Endothelial cell of umbilical vein (primary cell): ENCODE measurements around the gene PRAC2. TPM values are rescaled to one million over a fixed set of nuclear protein-coding genes. Genes with fewer than 3 reads are reported as not detected.

Experiments
- BruUV-seq: library from RNA; stranded (reverse); fragments of 400-500 nt; replicated peaks from 2 replicates; lab custom pipeline; 2021; lab: Mats Ljungman, UMichigan
- CTCF ChIA-PET: fragments of 300-600, 350-600 bp; sonication (Branson Sonifier 250); formaldehyde crosslinking; loops from one replicate; lab custom pipeline; 2021; ENCODE audit warnings: antibody characterized with exemption, inconsistent platforms; lab: Charles Lee
- POLR2A ChIA-PET: fragments of 300-600, 350-600 bp; sonication (Branson Sonifier 250); formaldehyde crosslinking; loops from one replicate; lab custom pipeline; 2021; ENCODE audit warnings: antibody characterized with exemption, inconsistent platforms; lab: Charles Lee
- DNase-seq: peaks from one replicate; pipeline ENCODE4 v3.0.0-alpha.2; 2011; ENCODE audit warnings: low read depth, low spot score
- FAIRE-seq: peaks from 2 replicates; lab custom pipeline; 2011; peaks lifted over from hg19 to GRCh38; lab: Jason Lieb, UNC
- H2AFZ ChIP-seq: 2 replicates; pipeline ENCODE4 v1.6.0; 2012; ENCODE audit warnings: low read depth, low read length, control low read depth, inconsistent platforms
- H3K27ac ChIP-seq: 2 replicates; pipeline ENCODE4 v1.5.1; 2011; ENCODE audit warnings: low read depth, mild to moderate bottlenecking, control low read depth, low read length, moderate library complexity; ENCODE audit not compliant: insufficient read depth
- H3K27me3 ChIP-seq, 2 experiments: 2 replicates each; pipeline versions ENCODE4 v1.6.0 to v1.6.1; 2011; ENCODE audit warnings: low read length in 2 of 2, mixed read lengths in 1 of 2; ENCODE audit not compliant: control insufficient read depth in 2 of 2, insufficient read depth in 2 of 2
- H3K36me3 ChIP-seq, 2 experiments: 2 replicates in 1 of 2; 3 replicates in 1 of 2; pipeline ENCODE4 v1.5.1; 2011; ENCODE audit warnings: low read length in 2 of 2, mild to moderate bottlenecking in 1 of 2, moderate library complexity in 1 of 2; ENCODE audit not compliant: control insufficient read depth in 2 of 2, insufficient read depth in 2 of 2; ENCODE audit errors: extremely low read depth in 1 of 2
- H3K4me1 ChIP-seq: 3 replicates; pipeline ENCODE4 v1.5.1; 2011; ENCODE audit warnings: mild to moderate bottlenecking, low read length; ENCODE audit not compliant: control insufficient read depth, insufficient read depth; ENCODE audit errors: extremely low read depth
- H3K4me2 ChIP-seq: 2 replicates; pipeline ENCODE4 v1.6.1; 2011; ENCODE audit warnings: low read length, control low read depth, mixed read lengths; ENCODE audit not compliant: insufficient read depth
- H3K4me3 ChIP-seq, 3 experiments: fragments of 200-600 bp in 1 of 3; sonication (generic), shearing (Covaris generic) in 1 of 3; replicated peaks in 1 of 3; 2 replicates each; pipeline ENCODE4 v1.5.1; 2011 to 2016; ENCODE audit warnings: control low read depth in 3 of 3, low read length in 3 of 3, mild to moderate bottlenecking in 2 of 3, inconsistent platforms in 1 of 3, low read depth in 1 of 3, moderate library complexity in 1 of 3; ENCODE audit not compliant: insufficient read depth in 1 of 3
- H3K79me2 ChIP-seq: 2 replicates; pipeline ENCODE4 v1.6.0; 2012; ENCODE audit warnings: low read length, inconsistent platforms; ENCODE audit not compliant: control insufficient read depth, insufficient read depth
- H3K9ac ChIP-seq: replicated peaks from 2 replicates; pipeline ENCODE3; 2011; ENCODE audit warnings: low read length, control low read depth; ENCODE audit not compliant: insufficient read depth; ENCODE audit errors: extremely low read depth
- H3K9me1 ChIP-seq: replicated peaks from 3 replicates; pipeline ENCODE4 v1.6.0; 2011; ENCODE audit warnings: mild to moderate bottlenecking, low read length; ENCODE audit not compliant: control insufficient read depth, insufficient read depth; ENCODE audit errors: extremely low read depth
- H3K9me3 ChIP-seq: replicated peaks from 2 replicates; pipeline ENCODE4 v1.5.1; 2012; ENCODE audit warnings: low read length, inconsistent platforms; ENCODE audit not compliant: control insufficient read depth, insufficient read depth
- H4K20me1 ChIP-seq: replicated peaks from 2 replicates; pipeline ENCODE3; 2011; ENCODE audit warnings: mild to moderate bottlenecking, low read length; ENCODE audit not compliant: control insufficient read depth, insufficient read depth; ENCODE audit errors: extremely low read depth
- CTCF ChIP-seq, 2 donors: IDR thresholded peaks; 1 replicate in 1 of 2; 2 replicates in 1 of 2; pipeline ENCODE4 v1.5.1; 2011; ENCODE audit warnings: low read length in 2 of 2, mild to moderate bottlenecking in 2 of 2, moderate library complexity in 2 of 2, control low read depth in 1 of 2, inconsistent platforms in 1 of 2, low read depth in 1 of 2; ENCODE audit not compliant: insufficient read depth in 1 of 2; ENCODE audit errors: extremely low read depth in 1 of 2
- EZH2 ChIP-seq: IDR thresholded peaks from 2 replicates; pipeline ENCODE4 v1.6.1; 2012; ENCODE audit warnings: borderline replicate concordance, low read depth, mild to moderate bottlenecking, moderate library complexity, low read length, inconsistent platforms; ENCODE audit not compliant: severe bottlenecking
- JUN ChIP-seq: IDR thresholded peaks from 2 replicates; pipeline ENCODE4 v1.6.1; 2011; ENCODE audit warnings: borderline replicate concordance, low read depth; ENCODE audit not compliant: insufficient read length, insufficient read depth
- POLR2A ChIP-seq: IDR thresholded peaks from 2 replicates; pipeline ENCODE4 v1.6.1; 2012; ENCODE audit warnings: low read depth, mild to moderate bottlenecking, control low read depth, low read length
- POLR2AphosphoS5 ChIP-seq: IDR thresholded peaks from 2 replicates; pipeline ENCODE4 v1.6.1; 2012; ENCODE audit warnings: low read depth, mild to moderate bottlenecking, control low read depth, low read length, moderate library complexity; ENCODE audit not compliant: insufficient read depth
- dilution Hi-C: fragments of 300-500 bp; cut with MboI; formaldehyde crosslinking; loops from one replicate; pipeline ENCODE4 v1.15.0; 2019; ENCODE audit warnings: low sequenced_read_pairs; ENCODE audit not compliant: extremely low pct_ligation_motif_present
- intact Hi-C: fragments of 100-400 bp; cut with micrococcal nuclease; formaldehyde crosslinking; loops from one replicate; pipeline ENCODE4 v1.10.0; 2022
- polyA plus RNA-seq, 4 experiments: library from polyadenylated mRNA; depleted of rRNA in 3 of 4; stranded (reverse) in 3 of 4; unstranded in 1 of 4; fragments of >200 nt; gene quantifications; 2 replicates each; pipeline versions ENCODE4 v1.2.1 to v1.2.3, GENCODE V29; 2011 to 2012; ENCODE audit warnings: missing spikeins in 1 of 4
- total RNA-seq: library from RNA; stranded (reverse); gene quantifications from 2 replicates; pipeline ENCODE4 v1.2.3, GENCODE V29; 2021

PRAC2 gene
- total and polyA plus RNA-seq, 2 donors (not counting 3 experiments of a cell fraction or from before 2014, with no cell fraction given) = not detected

GRCh38 chr17:48717367-48718226 is 5.4 kb upstream of the PRAC2 start:
- CTCF ChIA-PET = interaction anchor here (0.7 to 1.7 kb wide), 10 partner anchors 8 to 167 kb away, joined by 3 to 7 read pairs (median 4); no protein-coding TSS in a partner anchor
- Histone ChIP-seq H3K4me2 (no peak overlapping the region), H4K20me1 (no peaks in the 10 kb centered on the region), H3K36me3 (no peaks in the 10 kb centered on the region), H3K4me3 (no peak overlapping the region), H3K9me1 (no peaks in the 10 kb centered on the region), H3K4me1 (peaks cover 3% of the 10 kb centered on the region), H2AFZ (no peak overlapping the region), H3K27me3 (peaks cover 64 to 78% of the 10 kb centered on the region in 2 experiments), H3K9me3 (no peaks in the 10 kb centered on the region), H3K79me2 (no peaks in the 10 kb centered on the region), H3K27ac (no peak overlapping the region), H3K9ac (no peak overlapping the region)
- no peak for FAIRE-seq
- dilution Hi-C loops = no loop called here
- POLR2A ChIA-PET = no interaction called here
- BruUV-seq = no TSS peak
- DNase-seq = no peak
- TF ChIP-seq POLR2A = no peak
- TF ChIP-seq POLR2AphosphoS5 = no peak
- no peak for TF ChIP-seq EZH2
- TF ChIP-seq CTCF (IDR thresholded peaks at IDR 0.05; ENCODE audit: extremely low read depth in 1 of 2, insufficient read depth in 1 of 2, low read depth in 1 of 2, low read length in 2 of 2) = no peak
- no peak for TF ChIP-seq JUN
- intact Hi-C loops = no loop called here
